Measurements from ENCODE around the gene C1orf122.

The C1orf122 gene

GRCh38 chr1:37824001-37824400 is 16.4 kb downstream of the C1orf122 start:
- Histone ChIP-seq H3K27ac (ENCODE audit: low read length) (no peak overlapping the region), H3K27me3 (replicated peaks; ENCODE audit: insufficient read depth, low read length) (no peaks in the 10 kb centered on the region), H4K20me1 (ENCODE audit: insufficient read depth, low read length) (no peaks in the 10 kb centered on the region), H3K4me1 (ENCODE audit: low read length) (no peaks in the 10 kb centered on the region), H3K9ac (ENCODE audit: low read length) (no peak overlapping the region), H2AFZ (ENCODE audit: low read length) (no peak overlapping the region), H3K4me3 (ENCODE audit: low read length) (no peak overlapping the region), H3K9me2 (replicated peaks; ENCODE audit: insufficient read depth, low read length) (no peaks in the 10 kb centered on the region), H3K9me3 (replicated peaks; ENCODE audit: insufficient read depth, low read length) (no peaks in the 10 kb centered on the region), H3K79me2 (ENCODE audit: low read length) (no peaks in the 10 kb centered on the region), H3K4me2 (ENCODE audit: low read depth, low read length) (no peak overlapping the region), H3K36me3 (replicated peaks; ENCODE audit: insufficient read depth, low read length) (peaks cover 13% of the 10 kb centered on the region), H3F3A (ENCODE audit: insufficient read depth, low read length) (no peaks in the 10 kb centered on the region)
- DNase-seq, result no peak
- no peak for TF ChIP-seq EZH2 (optimal IDR thresholded peaks at IDR 0.05; ENCODE audit: low read depth, low read length)
- TF ChIP-seq CTCF (IDR thresholded peaks at IDR 0.05; ENCODE audit: low read length), result no peak
- TF ChIP-seq EZH2phosphoT487 (IDR thresholded peaks at IDR 0.05; ENCODE audit: low read length), result no peak

GRCh38 chr1:37825506-37825905 is 17.9 kb downstream of the C1orf122 start:
- H2AFZ ChIP-seq (ENCODE audit: low read length), result no peak overlapping the region
- no peak overlapping the region for H3K4me3 ChIP-seq (ENCODE audit: low read length)
- no peaks in the 10 kb centered on the region for H3K9me2 ChIP-seq (replicated peaks; ENCODE audit: insufficient read depth, low read length)
- H3F3A ChIP-seq (ENCODE audit: insufficient read depth, low read length), result no peaks in the 10 kb centered on the region
- H3K79me2 ChIP-seq (ENCODE audit: low read length), result no peaks in the 10 kb centered on the region
- no peak for DNase-seq
- TF ChIP-seq EZH2phosphoT487 (IDR thresholded peaks at IDR 0.05; ENCODE audit: low read length), result no peak
- TF ChIP-seq EZH2 (optimal IDR thresholded peaks at IDR 0.05; ENCODE audit: low read depth, low read length), result no peak
- no peak for TF ChIP-seq CTCF (IDR thresholded peaks at IDR 0.05; ENCODE audit: low read length)
- no peaks in the 10 kb centered on the region for H3K27me3 ChIP-seq (replicated peaks; ENCODE audit: insufficient read depth, low read length)
- H3K4me1 ChIP-seq (ENCODE audit: low read length), result no peaks in the 10 kb centered on the region
- no peak overlapping the region for H3K27ac ChIP-seq (ENCODE audit: low read length)
- H3K4me2 ChIP-seq (ENCODE audit: low read depth, low read length), result no peak overlapping the region
- H4K20me1 ChIP-seq (ENCODE audit: insufficient read depth, low read length), result no peaks in the 10 kb centered on the region
- H3K9ac ChIP-seq (ENCODE audit: low read length), result no peak overlapping the region
- H3K9me3 ChIP-seq (replicated peaks; ENCODE audit: insufficient read depth, low read length), result no peaks in the 10 kb centered on the region
- peaks cover 13% of the 10 kb centered on the region for H3K36me3 ChIP-seq (replicated peaks; ENCODE audit: insufficient read depth, low read length)

- Histone ChIP-seq H3K36me3 (replicated peaks; ENCODE audit: insufficient read depth, low read length) (no peaks in the 10 kb centered on the region; the same call in 1 of the 2 replicates), H2AFZ (ENCODE audit: low read length) (no peak overlapping the region), H3F3A (ENCODE audit: insufficient read depth, low read length) (no peaks in the 10 kb centered on the region), H4K20me1 (ENCODE audit: insufficient read depth, low read length) (no peaks in the 10 kb centered on the region), H3K4me3 (ENCODE audit: low read length) (no peak overlapping the region), H3K4me1 (ENCODE audit: low read length) (no peaks in the 10 kb centered on the region), H3K9me2 (replicated peaks; ENCODE audit: insufficient read depth, low read length) (no peaks in the 10 kb centered on the region), H3K9ac (ENCODE audit: low read length) (no peak overlapping the region), H3K27ac (ENCODE audit: low read length) (no peak overlapping the region), H3K27me3 (replicated peaks; ENCODE audit: insufficient read depth, low read length) (no peaks in the 10 kb centered on the region), H3K9me3 (replicated peaks; ENCODE audit: insufficient read depth, low read length) (no peaks in the 10 kb centered on the region), H3K79me2 (ENCODE audit: low read length) (no peaks in the 10 kb centered on the region), H3K4me2 (ENCODE audit: low read depth, low read length) (no peak overlapping the region)
- DNase-seq, result no peak
- TF ChIP-seq EZH2 (optimal IDR thresholded peaks at IDR 0.05; ENCODE audit: low read depth, low read length) (no peak), CTCF (IDR thresholded peaks at IDR 0.05; ENCODE audit: low read length) (no peak), EZH2phosphoT487 (IDR thresholded peaks at IDR 0.05; ENCODE audit: low read length) (no peak)
Observed at GRCh38 chr1:37828410-37829074, 21.0 kb downstream of the C1orf122 start.
